Kidney epithelial cell (primary cell): ENCODE data around the gene RBFOX2. TPM values are rescaled to one million over a fixed set of nuclear protein-coding genes. Genes with fewer than 3 reads are reported as not detected.
"Not testable (repeated sequence)": the region's sequence is repeated elsewhere in the genome, so short reads cannot be mapped to it uniquely, and the experiment has no call there.

Source experiments
- DNase-seq: peaks from one replicate; pipeline ENCODE4 v3.0.0-alpha.2; 2010; ENCODE audit warnings: low read depth
- H3K27me3 ChIP-seq: 2 replicates; pipeline ENCODE4 v1.6.0; 2011; ENCODE audit warnings: low read length; ENCODE audit not compliant: control insufficient read depth, insufficient read depth
- H3K36me3 ChIP-seq: 2 replicates; pipeline ENCODE4 v1.5.1; 2011; ENCODE audit warnings: low read length; ENCODE audit not compliant: control insufficient read depth, insufficient read depth
- H3K4me3 ChIP-seq: 2 replicates; pipeline ENCODE4 v1.5.1; 2011; ENCODE audit warnings: low read depth, mild to moderate bottlenecking, control low read depth, low read length
- CTCF ChIP-seq: IDR thresholded peaks from 2 replicates; pipeline ENCODE4 v1.5.1; 2011; ENCODE audit warnings: mild to moderate bottlenecking, moderate library complexity, low read length, control low read depth, inconsistent platforms; ENCODE audit not compliant: insufficient read depth, poor library complexity, severe bottlenecking
- total RNA-seq: library from RNA; depleted of rRNA; stranded (reverse); fragments of >200 nt; gene quantifications from 2 replicates; pipeline ENCODE4 v1.2.3, GENCODE V29; 2015

RBFOX2 gene
- total RNA-seq, 1 donor from 2014 or later, result 75.1 TPM

- no peak for DNase-seq
- Histone ChIP-seq H3K36me3 (peaks cover 2% of the 10 kb centered on the region), H3K4me3 (no peak overlapping the region), H3K27me3 (no peaks in the 10 kb centered on the region)
- TF ChIP-seq CTCF, result no peak
Observed at GRCh38 chr22:35739931-35740380, 288.7 kb downstream of the RBFOX2 start.

GRCh38 chr22:35739076-35739930 lies 289.3 kb downstream of the RBFOX2 start:
- DNase-seq, result no peak
- no peaks in the 10 kb centered on the region for H3K27me3 ChIP-seq
- no peaks in the 10 kb centered on the region for H3K36me3 ChIP-seq
- no peak for TF ChIP-seq CTCF
- no peak overlapping the region for H3K4me3 ChIP-seq

- not testable (repeated sequence) for H3K4me3 ChIP-seq, DNase-seq, H3K36me3 ChIP-seq, H3K27me3 ChIP-seq
Observed at GRCh38 chr22:35737886-35738285, 290.7 kb downstream of the RBFOX2 start.

GRCh38 chr22:35736701-35737100 lies 291.9 kb downstream of the RBFOX2 start:
- Histone ChIP-seq H3K27me3 (no peaks in the 10 kb centered on the region), H3K4me3 (no peak overlapping the region), H3K36me3 (no peaks in the 10 kb centered on the region)
- TF ChIP-seq CTCF, result no peak
- DNase-seq, result no peak

GRCh38 chr22:35736166-35736565 lies 292.5 kb downstream of the RBFOX2 start:
- DNase-seq, result no peak
- H3K4me3 ChIP-seq, result no peak overlapping the region
- H3K36me3 ChIP-seq, result no peaks in the 10 kb centered on the region
- no peaks in the 10 kb centered on the region for H3K27me3 ChIP-seq
- TF ChIP-seq CTCF, result no peak

- Histone ChIP-seq H3K36me3 (no peaks in the 10 kb centered on the region), H3K4me3 (no peak overlapping the region), H3K27me3 (no peaks in the 10 kb centered on the region)
- TF ChIP-seq CTCF, result no peak
- no peak for DNase-seq
Observed at GRCh38 chr22:35735542-35735941, 293.1 kb downstream of the RBFOX2 start.
